ENCODE results near the gene B3GALT5.
A peak's percentile ranks its signal among the peaks of the same experiment; 100 is the strongest.

The B3GALT5 gene

DNA sequence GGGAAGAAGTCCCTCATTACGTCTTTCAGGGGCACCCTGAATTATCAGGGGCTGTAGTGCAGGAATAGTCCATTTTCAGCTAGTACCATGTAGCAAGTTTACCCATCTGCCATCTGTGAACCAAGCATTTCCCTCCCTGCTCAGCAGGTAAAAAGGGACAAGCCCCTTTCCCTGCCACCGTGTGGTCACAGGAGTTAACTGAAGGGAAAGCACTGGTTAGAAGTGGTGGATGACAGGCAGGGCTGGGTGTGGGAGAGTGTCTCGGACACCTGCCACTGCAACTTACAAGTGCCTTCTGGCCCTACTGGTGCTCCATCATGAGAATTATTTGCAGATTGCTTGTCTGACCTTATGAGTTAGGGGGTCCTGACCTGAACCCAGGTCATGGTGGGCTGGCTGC, 100.2 kb downstream of the B3GALT5 start:
- TF ChIP-seq, protein P1, sequence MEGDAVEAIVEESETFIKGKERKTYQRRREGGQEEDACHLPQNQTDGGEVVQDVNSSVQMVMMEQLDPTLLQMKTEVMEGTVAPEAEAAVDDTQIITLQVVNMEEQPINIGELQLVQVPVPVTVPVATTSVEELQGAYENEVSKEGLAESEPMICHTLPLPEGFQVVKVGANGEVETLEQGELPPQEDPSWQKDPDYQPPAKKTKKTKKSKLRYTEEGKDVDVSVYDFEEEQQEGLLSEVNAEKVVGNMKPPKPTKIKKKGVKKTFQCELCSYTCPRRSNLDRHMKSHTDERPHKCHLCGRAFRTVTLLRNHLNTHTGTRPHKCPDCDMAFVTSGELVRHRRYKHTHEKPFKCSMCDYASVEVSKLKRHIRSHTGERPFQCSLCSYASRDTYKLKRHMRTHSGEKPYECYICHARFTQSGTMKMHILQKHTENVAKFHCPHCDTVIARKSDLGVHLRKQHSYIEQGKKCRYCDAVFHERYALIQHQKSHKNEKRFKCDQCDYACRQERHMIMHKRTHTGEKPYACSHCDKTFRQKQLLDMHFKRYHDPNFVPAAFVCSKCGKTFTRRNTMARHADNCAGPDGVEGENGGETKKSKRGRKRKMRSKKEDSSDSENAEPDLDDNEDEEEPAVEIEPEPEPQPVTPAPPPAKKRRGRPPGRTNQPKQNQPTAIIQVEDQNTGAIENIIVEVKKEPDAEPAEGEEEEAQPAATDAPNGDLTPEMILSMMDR (IDR thresholded peaks at IDR 0.05; ENCODE audit: low read depth, low read length, missing control alignments): no peak
- no peak overlapping the region for H3K4me3 ChIP-seq (ENCODE audit: low read depth, low read length)
- DNase-seq (ENCODE audit: low read depth): no peak

GRCh38 chr21:39713905-39714304, 101.2 kb downstream of the B3GALT5 start:
- no peak for DNase-seq (ENCODE audit: low read depth)
- TF ChIP-seq, protein P1 (IDR thresholded peaks at IDR 0.05; ENCODE audit: low read depth, low read length, missing control alignments): no peak
- H3K4me3 ChIP-seq (ENCODE audit: low read depth, low read length): no peak overlapping the region

- TF ChIP-seq, protein P1 (IDR thresholded peaks at IDR 0.05; ENCODE audit: low read depth, low read length, missing control alignments): no peak
Observed at GRCh38 chr21:39714331-39714730, 101.6 kb downstream of the B3GALT5 start.

DNA sequence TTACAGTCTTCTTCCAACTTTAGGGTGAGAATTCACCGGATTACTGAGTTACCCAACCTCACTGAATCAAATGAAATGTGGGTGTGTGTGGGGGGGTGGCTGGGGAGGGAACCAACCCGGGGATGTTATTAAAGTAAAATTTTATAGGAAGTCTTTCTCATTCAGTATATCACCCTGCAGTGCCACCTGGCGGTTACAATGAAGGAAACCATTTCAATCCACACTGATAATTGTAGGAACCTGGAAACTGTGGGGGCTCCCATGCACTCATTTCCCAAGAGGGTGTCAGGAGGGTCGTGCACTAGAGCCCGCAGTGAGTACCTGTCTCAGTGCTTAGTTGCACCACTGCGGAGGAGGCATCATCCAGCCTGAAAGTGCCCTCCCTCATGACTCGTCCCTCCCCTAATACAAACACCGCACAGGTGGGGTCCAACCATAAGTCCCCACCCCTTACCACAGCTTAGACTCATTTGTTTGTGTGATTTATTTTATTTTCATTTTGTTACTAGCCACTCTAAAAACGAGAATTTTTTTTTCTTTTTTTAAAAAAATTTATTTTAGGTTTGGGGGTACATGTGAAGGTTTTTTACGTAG, 103.2 kb downstream of the B3GALT5 start:
- TF ChIP-seq, protein P1 (IDR thresholded peaks at IDR 0.05; ENCODE audit: low read depth, low read length, missing control alignments): peak; percentile 55
- no peak for DNase-seq (ENCODE audit: low read depth)
- no peak overlapping the region for H3K4me3 ChIP-seq (ENCODE audit: low read depth, low read length)

More at GRCh38 chr21:39714331-39714730, 101.6 kb downstream of the B3GALT5 start:
- H3K4me3 ChIP-seq (ENCODE audit: low read depth, low read length): no peak overlapping the region
- no peak for DNase-seq (ENCODE audit: low read depth)

DNA sequence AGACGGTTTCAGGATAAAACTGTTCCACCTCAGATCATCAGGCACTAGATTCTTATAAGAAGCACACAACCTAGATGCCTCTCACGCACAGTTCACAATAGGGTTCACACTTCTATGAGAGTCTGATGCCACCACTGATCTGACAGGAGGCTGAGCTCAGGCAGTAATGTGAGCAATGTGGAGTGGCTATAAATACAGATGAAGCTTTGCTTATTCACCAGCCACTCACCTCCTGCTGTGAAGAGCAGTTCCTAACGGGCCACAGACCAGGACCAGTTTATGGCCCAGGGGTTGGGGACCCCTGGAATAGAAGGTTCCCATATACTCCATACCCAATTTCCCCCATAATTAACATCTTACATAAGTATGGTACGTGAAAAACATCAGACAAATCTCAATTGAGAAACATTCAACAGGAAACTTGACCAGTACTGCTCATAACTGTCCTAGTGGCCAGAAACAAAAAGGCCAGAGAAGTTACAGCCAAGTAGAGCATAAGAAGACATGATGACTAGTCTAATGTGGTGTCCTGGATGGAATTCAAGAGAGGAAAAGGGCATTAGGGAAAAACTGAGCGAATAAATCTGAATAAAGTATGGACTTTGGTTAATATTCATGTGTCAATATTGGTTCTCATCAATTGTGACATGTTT, 107.5 kb downstream of the B3GALT5 start:
- no peak overlapping the region for H3K4me3 ChIP-seq (ENCODE audit: low read depth, low read length)
- DNase-seq (ENCODE audit: low read depth): no peak
- TF ChIP-seq, protein P1 (IDR thresholded peaks at IDR 0.05; ENCODE audit: low read depth, low read length, missing control alignments): no peak

DNA sequence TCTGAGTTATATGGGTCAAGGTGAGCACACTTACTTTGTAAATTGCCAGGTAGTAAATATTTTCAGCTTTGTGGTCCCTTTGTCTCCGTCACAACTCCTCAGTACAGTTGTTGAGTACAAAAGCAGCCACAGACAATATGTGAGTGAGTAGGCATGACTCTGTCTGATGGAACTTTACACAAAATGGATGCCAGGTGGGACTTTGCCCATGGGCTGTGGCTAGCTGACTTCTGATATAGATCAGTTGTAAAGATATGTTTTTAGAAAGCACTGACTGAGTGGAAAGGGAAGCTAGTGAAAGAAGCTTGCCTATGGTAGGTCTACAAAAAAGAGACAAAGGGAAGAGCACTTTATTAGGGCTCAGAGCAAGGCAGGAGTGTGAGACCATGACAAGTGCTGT, 109.1 kb downstream of the B3GALT5 start:
- TF ChIP-seq, protein P1 (IDR thresholded peaks at IDR 0.05; ENCODE audit: low read depth, low read length, missing control alignments): no peak
- no peak for DNase-seq (ENCODE audit: low read depth)
- no peak overlapping the region for H3K4me3 ChIP-seq (ENCODE audit: low read depth, low read length)
